NAMALWA (cell line): ENCODE measurements around the gene TMA7.
A peak's percentile ranks its signal among the peaks of the same experiment; 100 is the strongest.
"Not testable (repeated sequence)": the region's sequence is repeated elsewhere in the genome, so short reads cannot be mapped to it uniquely, and the experiment has no call there.

Experiments
- DNase-seq: peaks from one replicate; pipeline ENCODE4 v3.0.0-alpha.2; 2015; ENCODE audit warnings: low spot score

TMA7 gene

GRCh38 chr3:48439820-48440589, at the start of gene TMA7, which contains the start of gene CCDC51:
Gene TMA7, plus strand, starts transcription at chr3:48440257. Its CDS starts 40 bp downstream, at chr3:48440297.
Gene CCDC51, minus strand, starts transcription at chr3:48440119. Its CDS starts 4,991 bp downstream, at chr3:48435128.
- DNase-seq, result peak; percentile 93

- DNase-seq, result no peak
Observed at GRCh38 chr3:48394391-48394790, 45.7 kb upstream of the TMA7 start.

GRCh38 chr3:48395714-48396113, 44.3 kb upstream of the TMA7 start:
- no peak for DNase-seq

- no peak for DNase-seq
Observed at GRCh38 chr3:48397767-48398681, 42.0 kb upstream of the TMA7 start.

GRCh38 chr3:48398701-48399386, 41.2 kb upstream of the TMA7 start:
- no peak for DNase-seq

GRCh38 chr3:48399387-48400172, 40.5 kb upstream of the TMA7 start:
- DNase-seq, result no peak

GRCh38 chr3:48400824-48401433, 39.1 kb upstream of the TMA7 start:
- DNase-seq, result peak; percentile 66

- DNase-seq, result not testable (repeated sequence)
Observed at GRCh38 chr3:48401434-48401901, 38.6 kb upstream of the TMA7 start.

GRCh38 chr3:48402281-48402732, 37.8 kb upstream of the TMA7 start:
- DNase-seq, result no peak

- no peak for DNase-seq
Observed at GRCh38 chr3:48402907-48403306, 37.1 kb upstream of the TMA7 start.

GRCh38 chr3:48403533-48404439, 36.3 kb upstream of the TMA7 start:
- DNase-seq, result no peak

GRCh38 chr3:48404440-48405342, 35.4 kb upstream of the TMA7 start:
- no peak for DNase-seq

- no peak for DNase-seq
Observed at GRCh38 chr3:48405343-48405881, 34.6 kb upstream of the TMA7 start.

- no peak for DNase-seq
Observed at GRCh38 chr3:48405971-48406370, 34.1 kb upstream of the TMA7 start.

GRCh38 chr3:48406443-48407431, 33.3 kb upstream of the TMA7 start:
- DNase-seq, result no peak

- no peak for DNase-seq
Observed at GRCh38 chr3:48407542-48408099, 32.4 kb upstream of the TMA7 start.

- DNase-seq, result no peak
Observed at GRCh38 chr3:48408823-48409281, 31.2 kb upstream of the TMA7 start.
